WTC11 (cell line): ENCODE results near the gene FNDC5. TPM values are rescaled to one million over a fixed set of nuclear protein-coding genes. Genes with fewer than 3 reads are reported as not detected.

Experiments
- ATAC-seq: fragments of 200-7000 bp; cut with Tn5 transposase; 2 replicates; pipeline ENCODE4 v1.10.0; 2021; ENCODE audit warnings: mild to moderate bottlenecking, moderate library complexity
- CTCF ChIA-PET: fragments of 300-600 bp; sonication (Branson Sonifier 250); formaldehyde crosslinking; loops from one replicate; lab custom pipeline; 2021; ENCODE audit warnings: antibody characterized with exemption; lab: Charles Lee
- POLR2A ChIA-PET: fragments of 350-600 bp; sonication (Branson Sonifier 250); formaldehyde crosslinking; loops from one replicate; lab custom pipeline; 2021; ENCODE audit warnings: antibody characterized with exemption; lab: Charles Lee
- DNase-seq: peaks from one replicate; pipeline ENCODE4 v3.0.0; 2021; ENCODE audit warnings: low spot score
- H3K27ac Mint-ChIP-seq: 2 replicates; pipeline ENCODE4 v1.8.0; 2021; ENCODE audit warnings: mixed read lengths
- H3K27me3 Mint-ChIP-seq: 2 replicates; pipeline ENCODE4 v1.8.0; 2021; ENCODE audit warnings: low read depth, mild to moderate bottlenecking, moderate library complexity, mixed read lengths
- H3K36me3 Mint-ChIP-seq: 2 replicates; pipeline ENCODE4 v1.8.0; 2021; ENCODE audit warnings: mixed read lengths
- H3K4me1 Mint-ChIP-seq: 2 replicates; pipeline ENCODE4 v1.8.0; 2022; ENCODE audit warnings: mixed read lengths
- H3K4me3 Mint-ChIP-seq: 2 replicates; pipeline ENCODE4 v1.8.0; 2021; ENCODE audit warnings: mild to moderate bottlenecking, moderate library complexity, mixed read lengths
- H3K9me3 Mint-ChIP-seq: 2 replicates; pipeline ENCODE4 v1.8.0; 2021; ENCODE audit warnings: mixed read lengths
- CREB1 ChIP-seq: sonication (generic); formaldehyde crosslinking; IDR thresholded peaks from 2 replicates; pipeline ENCODE4 v1.8.0; 2023; ENCODE audit warnings: mild to moderate bottlenecking, missing genetic modification reagents
- ERG ChIP-seq: fragments of 250-450 bp; sonication (Bioruptor Pico); IDR thresholded peaks from 2 replicates; pipeline ENCODE4 v1.8.0; 2021; ENCODE audit warnings: mild to moderate bottlenecking
- HMGA2 ChIP-seq: fragments of 250-450 bp; sonication (Bioruptor Pico); IDR thresholded peaks from 2 replicates; pipeline ENCODE4 v1.4.0; 2021; ENCODE audit warnings: mild to moderate bottlenecking, moderate library complexity
- HMGXB4 ChIP-seq: sonication (generic); formaldehyde crosslinking; IDR thresholded peaks from 2 replicates; pipeline ENCODE4 v1.8.1; 2023; ENCODE audit warnings: mild to moderate bottlenecking, moderate library complexity, missing genetic modification reagents
- MYBL2 ChIP-seq: sonication (generic); formaldehyde crosslinking; IDR thresholded peaks from 2 replicates; pipeline ENCODE4 v1.8.1; 2023; ENCODE audit warnings: mild to moderate bottlenecking, moderate library complexity, missing genetic modification reagents
- PRDM15 ChIP-seq: sonication (generic); formaldehyde crosslinking; IDR thresholded peaks from 2 replicates; pipeline ENCODE4 v1.8.0; 2022; ENCODE audit warnings: missing genetic modification reagents
- PREB ChIP-seq: sonication (generic); formaldehyde crosslinking; IDR thresholded peaks from 2 replicates; pipeline ENCODE4 v1.8.1; 2022; ENCODE audit warnings: mild to moderate bottlenecking, missing genetic modification reagents, moderate library complexity, borderline replicate concordance
- PRRX2 ChIP-seq: fragments of 250-450 bp; sonication (Bioruptor Pico); IDR thresholded peaks from 2 replicates; pipeline ENCODE4 v1.8.0; 2021; ENCODE audit warnings: mild to moderate bottlenecking
- RORB ChIP-seq: fragments of 250-450 bp; sonication (Bioruptor Pico); IDR thresholded peaks from 2 replicates; pipeline ENCODE4 v1.9.0; 2021; ENCODE audit warnings: mild to moderate bottlenecking
- SP1 ChIP-seq: sonication (generic); formaldehyde crosslinking; conservative IDR thresholded peaks from 2 replicates; pipeline ENCODE4 v1.8.1; 2022; ENCODE audit warnings: missing genetic modification reagents
- STAT6 ChIP-seq: sonication (generic); formaldehyde crosslinking; conservative IDR thresholded peaks from 2 replicates; pipeline ENCODE4 v1.8.1; 2023; ENCODE audit warnings: mild to moderate bottlenecking, low read depth, missing genetic modification reagents, moderate library complexity
- ZNF121 ChIP-seq: sonication (generic); formaldehyde crosslinking; IDR thresholded peaks from 2 replicates; pipeline ENCODE4 v1.8.0; 2023; ENCODE audit warnings: missing genetic modification reagents
- ZNF281 ChIP-seq: sonication (generic); formaldehyde crosslinking; IDR thresholded peaks from 2 replicates; pipeline ENCODE4 v1.8.0; 2023; ENCODE audit warnings: mild to moderate bottlenecking, missing genetic modification reagents
- ZNF396 ChIP-seq: fragments of 250-450 bp; sonication (Bioruptor Pico); IDR thresholded peaks from 2 replicates; pipeline ENCODE4 v1.8.0; 2021; ENCODE audit warnings: mild to moderate bottlenecking, moderate library complexity, borderline replicate concordance
- ZNF532 ChIP-seq: fragments of 250-450 bp; sonication (Bioruptor Pico); IDR thresholded peaks from 2 replicates; pipeline ENCODE4 v1.9.0; 2021; ENCODE audit warnings: mild to moderate bottlenecking, borderline replicate concordance
- ZNF671 ChIP-seq: fragments of 250-450 bp; sonication (Bioruptor Pico); IDR thresholded peaks from 2 replicates; pipeline ENCODE4 v1.8.0; 2021; ENCODE audit warnings: mild to moderate bottlenecking
- ZSCAN18 ChIP-seq: fragments of 250-450 bp; sonication (Bioruptor Pico); IDR thresholded peaks from 2 replicates; pipeline ENCODE4 v2.1.2; 2022; ENCODE audit warnings: mild to moderate bottlenecking, moderate library complexity
- total RNA-seq: library from RNA; stranded (reverse); gene quantifications from 3 replicates; pipeline ENCODE4 v1.2.3, GENCODE V29; 2021

The FNDC5 gene
- total RNA-seq, 1 experiment from 2014 or later: 1.2 TPM

GRCh38 chr1:32859915-32860314 is 10.8 kb downstream of the FNDC5 start (continued):
- TF ChIP-seq PREB (CRISPR knock-in tag) (no peak), RORB (CRISPR knock-in tag) (no peak)

GRCh38 chr1:32858791-32859190 is 11.9 kb downstream of the FNDC5 start:
- H3K27me3 Mint-ChIP-seq: no peaks in the 10 kb centered on the region
- no peaks in the 10 kb centered on the region; the same call in 1 of the 2 replicates for H3K4me1 Mint-ChIP-seq
- no peak overlapping the region for H3K27ac Mint-ChIP-seq
- no peaks in the 10 kb centered on the region for H3K9me3 Mint-ChIP-seq
- ChIA-PET POLR2A (no interaction called here), CTCF (interaction anchor here (0.6 to 2.0 kb wide), 3 partner anchors 16 to 86 kb away, joined by 3 to 6 read pairs (median 4); no protein-coding TSS in a partner anchor)
- no peak for DNase-seq
- H3K4me3 Mint-ChIP-seq: no peak overlapping the region
- no peak for ATAC-seq
- H3K36me3 Mint-ChIP-seq: peaks cover 27% of the 10 kb centered on the region
- TF ChIP-seq PRRX2 (CRISPR knock-in tag) (no peak), ZNF281 (CRISPR knock-in tag) (no peak), ZNF671 (CRISPR knock-in tag) (no peak), ZNF121 (no peak), STAT6 (CRISPR knock-in tag) (no peak), HMGXB4 (no peak), SP1 (CRISPR knock-in tag) (no peak), CREB1 (CRISPR knock-in tag) (no peak), ERG (CRISPR knock-in tag) (no peak), HMGA2 (CRISPR knock-in tag) (no peak), ZNF396 (no peak), MYBL2 (no peak), PRDM15 (no peak), ZSCAN18 (CRISPR knock-in tag) (no peak), ZNF532 (no peak)
